ENCODE measurements around the gene PADI6.

The PADI6 gene

DNA sequence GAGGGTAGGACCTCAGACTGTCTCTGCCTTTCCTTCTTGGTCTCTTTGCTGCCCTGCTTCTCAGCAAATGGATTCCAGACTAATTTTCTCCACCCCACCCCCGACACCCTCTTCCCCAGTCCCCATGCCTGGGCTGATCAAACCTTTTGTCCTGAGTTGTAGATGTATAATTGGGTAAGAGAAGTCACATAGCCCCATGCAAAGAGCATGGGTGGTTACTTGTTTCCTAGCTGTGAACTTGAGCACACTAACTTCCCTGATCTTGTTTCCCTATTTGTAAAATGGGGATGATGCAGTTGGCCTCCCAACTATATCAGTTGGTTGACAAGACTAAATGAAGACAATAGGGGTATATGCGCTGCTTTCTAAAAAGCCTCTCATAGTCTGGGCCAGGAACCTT is 9.2 kb downstream of the PADI6 start:
- no peak overlapping the region for H3K27ac ChIP-seq (ENCODE audit: low read length)
- no peaks in the 10 kb centered on the region for H3K27me3 ChIP-seq (ENCODE audit: low read depth, low read length)
- H3K9me3 ChIP-seq (ENCODE audit: control insufficient read depth in 1 of 2, low read length in 2 of 2): no peaks in the 10 kb centered on the region
- H3K4me3 ChIP-seq (ENCODE audit: low read depth in 1 of 2, low read length in 2 of 2): no peak overlapping the region
- H3K36me3 ChIP-seq (ENCODE audit: control insufficient read depth in 1 of 2, insufficient read depth in 2 of 2, low read length in 2 of 2): no peaks in the 10 kb centered on the region
- no peaks in the 10 kb centered on the region for H3K4me1 ChIP-seq (ENCODE audit: control insufficient read depth in 1 of 2, insufficient read depth in 2 of 2, low read length in 2 of 2)

DNA sequence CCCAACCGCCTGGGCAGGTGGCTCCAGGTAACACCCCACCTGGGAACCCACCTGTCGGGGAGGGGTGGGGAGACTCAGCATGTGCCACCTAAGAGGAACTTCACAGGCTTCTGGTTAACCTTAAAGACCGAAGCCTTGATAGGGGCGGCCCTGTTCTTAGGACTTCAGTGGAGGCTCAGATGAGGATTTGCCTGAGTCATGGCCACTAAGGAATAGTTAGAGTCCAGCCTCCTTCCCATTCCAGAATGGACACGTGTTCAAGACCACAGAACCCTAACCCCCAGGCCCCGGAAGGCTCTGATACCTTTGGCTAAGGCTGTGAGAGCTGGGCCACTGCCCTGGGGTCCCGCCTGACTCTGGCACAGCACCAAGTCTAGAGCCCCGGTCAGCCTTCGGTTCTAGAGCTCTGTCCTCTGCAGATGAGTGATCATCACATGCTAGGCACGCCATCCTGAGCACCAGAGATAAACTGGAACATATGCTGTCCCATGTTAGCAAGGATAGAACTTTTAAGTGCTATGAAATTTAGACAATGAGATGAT is 20.3 kb downstream of the PADI6 start:
- no peaks in the 10 kb centered on the region for H3K9me3 ChIP-seq (ENCODE audit: control insufficient read depth in 1 of 2, low read length in 2 of 2)
- no peaks in the 10 kb centered on the region for H3K4me1 ChIP-seq (ENCODE audit: control insufficient read depth in 1 of 2, insufficient read depth in 2 of 2, low read length in 2 of 2)
- H3K36me3 ChIP-seq (ENCODE audit: control insufficient read depth in 1 of 2, insufficient read depth in 2 of 2, low read length in 2 of 2): no peaks in the 10 kb centered on the region
- no peak overlapping the region for H3K27ac ChIP-seq (ENCODE audit: low read length)
- H3K4me3 ChIP-seq (ENCODE audit: low read depth in 1 of 2, low read length in 2 of 2): no peak overlapping the region
- no peaks in the 10 kb centered on the region for H3K27me3 ChIP-seq (ENCODE audit: low read depth, low read length)

DNA sequence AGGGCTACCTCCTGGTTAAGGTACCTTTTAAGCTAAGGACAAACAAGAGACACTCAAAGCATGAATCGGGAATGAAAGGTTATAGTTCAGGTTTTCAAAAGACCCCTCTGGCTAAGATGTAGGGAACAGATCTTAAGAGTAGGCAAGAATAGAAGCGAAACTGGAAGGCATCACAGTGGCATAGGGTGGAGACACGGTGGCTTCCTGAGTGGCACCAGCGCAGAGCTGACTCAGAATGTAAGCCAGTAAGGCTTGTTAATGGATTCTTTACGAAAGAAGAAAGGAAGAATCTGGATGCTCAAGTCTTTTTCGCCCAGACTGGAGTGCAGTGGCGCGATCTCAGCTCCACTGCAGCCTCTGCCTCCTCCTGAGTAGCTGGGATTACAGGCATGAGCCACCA is 21.2 kb downstream of the PADI6 start:
- Histone ChIP-seq H3K36me3 (ENCODE audit: control insufficient read depth in 1 of 2, insufficient read depth in 2 of 2, low read length in 2 of 2) (no peaks in the 10 kb centered on the region), H3K9me3 (ENCODE audit: control insufficient read depth in 1 of 2, low read length in 2 of 2) (no peaks in the 10 kb centered on the region), H3K27me3 (ENCODE audit: low read depth, low read length) (no peaks in the 10 kb centered on the region), H3K4me3 (ENCODE audit: low read depth in 1 of 2, low read length in 2 of 2) (no peak overlapping the region), H3K4me1 (ENCODE audit: control insufficient read depth in 1 of 2, insufficient read depth in 2 of 2, low read length in 2 of 2) (no peaks in the 10 kb centered on the region), H3K27ac (ENCODE audit: low read length) (no peak overlapping the region)

DNA sequence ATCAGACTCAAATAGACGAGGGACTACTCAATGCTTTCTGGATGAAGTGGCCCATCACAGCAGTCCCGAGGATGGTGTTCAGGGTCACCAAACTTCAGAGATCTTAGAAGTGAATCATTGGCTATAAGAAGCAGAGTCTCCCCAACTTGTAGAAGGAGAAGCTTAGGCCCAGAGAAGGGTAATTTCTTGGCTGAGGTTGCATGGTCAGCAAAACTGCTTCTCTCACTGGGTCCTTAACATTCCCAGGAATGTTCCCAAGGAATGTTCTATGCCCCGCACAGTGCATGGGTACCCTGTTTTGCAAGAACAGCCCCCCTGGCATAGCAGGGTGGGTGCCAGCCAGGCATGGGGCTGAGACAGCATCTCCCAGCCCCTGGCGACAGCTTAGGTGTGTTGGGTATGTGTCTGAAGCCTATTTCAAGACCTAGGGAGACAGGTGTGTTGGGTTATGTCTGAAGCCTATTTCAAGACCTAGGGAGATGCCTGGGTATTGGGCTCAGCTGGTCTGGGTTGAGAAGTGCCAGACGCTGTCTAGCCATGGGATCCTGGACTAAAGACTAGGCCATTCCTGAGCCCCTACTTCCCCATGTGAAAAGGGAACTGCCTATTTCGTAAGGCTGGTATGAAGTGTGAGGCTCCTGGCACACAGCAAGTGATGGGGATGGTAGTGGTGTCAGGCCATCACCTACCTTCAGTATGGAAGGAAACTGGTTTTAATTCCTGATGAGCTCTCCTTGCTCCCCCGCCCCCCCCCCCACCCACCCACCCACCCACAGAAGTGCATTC is 26.1 kb downstream of the PADI6 start:
- Histone ChIP-seq H3K4me1 (ENCODE audit: control insufficient read depth in 1 of 2, insufficient read depth in 2 of 2, low read length in 2 of 2) (no peaks in the 10 kb centered on the region), H3K4me3 (ENCODE audit: low read depth in 1 of 2, low read length in 2 of 2) (no peak overlapping the region), H3K27me3 (ENCODE audit: low read depth, low read length) (no peaks in the 10 kb centered on the region), H3K27ac (ENCODE audit: low read length) (no peak overlapping the region), H3K9me3 (ENCODE audit: control insufficient read depth in 1 of 2, low read length in 2 of 2) (no peaks in the 10 kb centered on the region), H3K36me3 (ENCODE audit: control insufficient read depth in 1 of 2, insufficient read depth in 2 of 2, low read length in 2 of 2) (no peaks in the 10 kb centered on the region)

DNA sequence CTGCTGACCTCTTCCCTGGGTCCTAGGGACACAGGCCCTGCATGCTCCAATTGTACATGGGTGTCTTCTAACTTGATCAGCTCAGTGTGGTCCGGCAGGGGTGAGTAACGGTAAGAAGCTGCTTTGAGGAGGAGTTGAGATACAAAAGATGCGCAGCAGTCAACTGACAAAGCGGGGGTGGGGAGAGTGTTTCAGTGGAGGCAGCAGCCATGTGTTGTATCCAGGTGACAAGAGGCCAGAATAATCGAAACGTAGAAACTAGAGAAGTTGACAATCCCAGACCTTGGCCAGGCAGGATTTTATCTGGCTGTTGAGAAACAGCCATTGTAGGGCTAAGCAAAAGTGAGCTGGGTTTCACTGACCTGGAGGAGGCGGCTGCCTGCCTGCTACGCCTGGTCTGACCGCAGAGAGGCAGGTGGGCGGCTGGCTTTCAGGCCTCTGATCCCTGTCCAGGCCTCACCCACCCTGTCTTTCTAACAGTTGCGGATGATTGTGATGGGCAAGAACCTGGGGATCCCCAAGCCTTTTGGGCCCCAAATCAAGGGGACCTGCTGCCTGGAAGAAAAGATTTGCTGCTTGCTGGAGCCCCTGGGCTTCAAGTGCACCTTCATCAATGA is 28.8 kb downstream of the PADI6 start:
- Histone ChIP-seq H3K4me1 (ENCODE audit: control insufficient read depth in 1 of 2, insufficient read depth in 2 of 2, low read length in 2 of 2) (no peaks in the 10 kb centered on the region), H3K4me3 (ENCODE audit: low read depth in 1 of 2, low read length in 2 of 2) (no peak overlapping the region), H3K27ac (ENCODE audit: low read length) (no peak overlapping the region), H3K27me3 (ENCODE audit: low read depth, low read length) (no peaks in the 10 kb centered on the region), H3K36me3 (ENCODE audit: control insufficient read depth in 1 of 2, insufficient read depth in 2 of 2, low read length in 2 of 2) (no peaks in the 10 kb centered on the region), H3K9me3 (ENCODE audit: control insufficient read depth in 1 of 2, low read length in 2 of 2) (no peaks in the 10 kb centered on the region)

DNA sequence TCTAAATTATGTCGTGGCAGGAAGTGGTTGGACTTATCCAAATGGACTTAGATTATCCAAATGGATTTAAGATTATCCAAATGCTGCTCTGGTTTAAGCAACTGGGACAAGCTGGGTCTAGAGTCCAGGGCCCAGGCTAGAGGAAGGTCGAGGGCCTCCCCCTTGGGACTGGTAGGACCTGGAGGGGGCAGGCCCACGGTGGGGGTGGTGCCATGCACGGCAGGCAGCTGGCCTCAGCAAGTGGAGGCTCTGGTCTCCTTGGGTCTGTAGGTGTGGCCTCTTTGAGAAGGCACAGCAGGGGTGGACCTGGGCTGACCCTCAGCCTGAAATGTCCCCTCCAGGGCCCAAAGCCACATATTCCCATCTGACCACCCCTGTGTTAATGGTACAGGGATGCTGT is 29.8 kb downstream of the PADI6 start:
- no peaks in the 10 kb centered on the region for H3K27me3 ChIP-seq (ENCODE audit: low read depth, low read length)
- no peaks in the 10 kb centered on the region for H3K36me3 ChIP-seq (ENCODE audit: control insufficient read depth in 1 of 2, insufficient read depth in 2 of 2, low read length in 2 of 2)
- no peaks in the 10 kb centered on the region for H3K4me1 ChIP-seq (ENCODE audit: control insufficient read depth in 1 of 2, insufficient read depth in 2 of 2, low read length in 2 of 2)
- no peaks in the 10 kb centered on the region for H3K9me3 ChIP-seq (ENCODE audit: control insufficient read depth in 1 of 2, low read length in 2 of 2)
- no peak overlapping the region for H3K27ac ChIP-seq (ENCODE audit: low read length)
- H3K4me3 ChIP-seq (ENCODE audit: low read depth in 1 of 2, low read length in 2 of 2): no peak overlapping the region

DNA sequence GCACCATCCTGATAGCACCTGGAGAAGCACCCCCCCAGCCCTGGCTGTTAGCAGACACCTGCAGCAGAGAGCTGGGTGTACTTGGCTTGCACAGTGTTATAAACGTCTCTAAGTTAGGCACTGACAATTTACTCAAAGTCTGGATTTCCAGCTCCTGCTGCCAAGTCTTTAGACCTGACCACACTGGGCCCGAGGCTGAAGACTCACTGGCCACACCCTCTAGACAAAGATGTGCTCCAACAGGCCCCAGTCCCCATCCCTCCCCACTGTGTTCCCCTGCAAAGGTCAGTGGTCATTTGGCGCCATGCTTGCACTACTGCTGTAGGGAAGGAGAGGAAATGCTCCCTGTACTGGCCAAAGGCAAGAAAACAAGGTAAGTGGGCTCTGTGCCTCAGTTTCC is 31.1 kb downstream of the PADI6 start:
- H3K36me3 ChIP-seq (ENCODE audit: control insufficient read depth in 1 of 2, insufficient read depth in 2 of 2, low read length in 2 of 2): peaks cover 0 to 3% of the 10 kb centered on the region in 2 donors
- H3K27me3 ChIP-seq (ENCODE audit: low read depth, low read length): no peaks in the 10 kb centered on the region
- H3K27ac ChIP-seq (ENCODE audit: low read length): no peak overlapping the region

DNA sequence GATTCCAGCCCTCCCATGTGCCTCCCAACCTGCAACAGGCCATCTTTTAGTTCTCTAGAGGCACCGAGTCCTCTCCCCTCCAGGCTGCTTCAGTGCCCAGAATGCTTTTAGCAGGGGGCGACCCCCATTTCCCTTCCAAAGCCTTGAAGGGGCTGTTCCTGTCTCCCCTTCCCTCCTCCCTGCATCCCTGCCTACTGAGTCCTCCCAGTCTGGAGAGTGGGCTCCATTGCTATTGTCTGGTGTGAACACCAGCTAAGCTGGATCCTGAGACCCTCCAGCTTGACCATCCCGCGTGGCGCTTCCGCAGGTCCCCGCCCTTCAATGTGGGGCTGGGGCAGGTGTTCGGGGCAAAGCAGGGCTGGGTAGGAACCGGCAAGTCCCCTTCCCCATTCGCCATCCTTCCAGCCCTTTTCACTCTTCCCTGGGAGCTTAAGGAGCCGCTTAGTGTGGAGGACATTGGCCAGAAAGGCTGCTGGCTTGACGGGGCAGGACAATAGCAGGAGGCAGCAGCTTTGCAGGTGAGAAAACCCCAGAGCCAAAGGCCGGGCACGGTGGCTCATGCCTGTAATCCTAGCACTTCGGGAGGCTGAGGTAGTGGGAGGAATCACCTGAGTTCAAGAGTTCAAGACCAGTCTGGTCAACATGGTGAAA is 32.2 kb downstream of the PADI6 start:
- no peak overlapping the region for H3K27ac ChIP-seq (ENCODE audit: low read length)
- H3K9me3 ChIP-seq (ENCODE audit: control insufficient read depth in 1 of 2, low read length in 2 of 2): no peaks in the 10 kb centered on the region
- H3K27me3 ChIP-seq (ENCODE audit: low read depth, low read length): no peaks in the 10 kb centered on the region
- no peak overlapping the region for H3K4me3 ChIP-seq (ENCODE audit: low read depth in 1 of 2, low read length in 2 of 2)
- H3K4me1 ChIP-seq (ENCODE audit: control insufficient read depth in 1 of 2, insufficient read depth in 2 of 2, low read length in 2 of 2): no peaks in the 10 kb centered on the region
- peaks cover 5 to 14% of the 10 kb centered on the region in 2 donors for H3K36me3 ChIP-seq (ENCODE audit: control insufficient read depth in 1 of 2, insufficient read depth in 2 of 2, low read length in 2 of 2)

More for the DNA sequence above, 31.1 kb downstream of the PADI6 start:
- Histone ChIP-seq H3K4me3 (ENCODE audit: low read depth in 1 of 2, low read length in 2 of 2) (no peak overlapping the region), H3K9me3 (ENCODE audit: control insufficient read depth in 1 of 2, low read length in 2 of 2) (no peaks in the 10 kb centered on the region), H3K4me1 (ENCODE audit: control insufficient read depth in 1 of 2, insufficient read depth in 2 of 2, low read length in 2 of 2) (no peaks in the 10 kb centered on the region)

DNA sequence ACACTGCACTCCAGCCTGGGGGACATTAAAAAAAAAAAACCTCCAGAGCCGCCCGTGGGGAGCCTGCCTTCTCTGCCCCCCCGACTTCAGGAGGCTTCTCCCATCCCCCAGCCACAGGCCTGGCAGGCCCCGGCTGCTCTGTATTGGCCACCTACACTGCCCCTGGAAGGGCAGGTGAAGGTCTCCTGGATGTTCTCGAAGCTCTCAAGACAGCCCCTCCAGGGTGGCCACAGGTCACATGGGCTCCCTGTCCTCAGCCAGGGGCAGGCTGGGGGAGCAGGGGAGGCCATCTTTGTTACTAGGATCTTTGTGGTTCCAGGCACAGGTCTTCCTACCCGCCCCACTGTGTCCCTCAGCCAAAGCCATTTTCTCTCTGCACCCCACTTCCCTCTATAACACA is 32.8 kb downstream of the PADI6 start:
- no peak overlapping the region for H3K4me3 ChIP-seq (ENCODE audit: low read depth in 1 of 2, low read length in 2 of 2)
- H3K9me3 ChIP-seq (ENCODE audit: control insufficient read depth in 1 of 2, low read length in 2 of 2): no peaks in the 10 kb centered on the region
- H3K27ac ChIP-seq (ENCODE audit: low read length): no peak overlapping the region
- no peaks in the 10 kb centered on the region for H3K4me1 ChIP-seq (ENCODE audit: control insufficient read depth in 1 of 2, insufficient read depth in 2 of 2, low read length in 2 of 2)
- peaks cover 9 to 21% of the 10 kb centered on the region in 2 donors for H3K36me3 ChIP-seq (ENCODE audit: control insufficient read depth in 1 of 2, insufficient read depth in 2 of 2, low read length in 2 of 2)
- H3K27me3 ChIP-seq (ENCODE audit: low read depth, low read length): no peaks in the 10 kb centered on the region

DNA sequence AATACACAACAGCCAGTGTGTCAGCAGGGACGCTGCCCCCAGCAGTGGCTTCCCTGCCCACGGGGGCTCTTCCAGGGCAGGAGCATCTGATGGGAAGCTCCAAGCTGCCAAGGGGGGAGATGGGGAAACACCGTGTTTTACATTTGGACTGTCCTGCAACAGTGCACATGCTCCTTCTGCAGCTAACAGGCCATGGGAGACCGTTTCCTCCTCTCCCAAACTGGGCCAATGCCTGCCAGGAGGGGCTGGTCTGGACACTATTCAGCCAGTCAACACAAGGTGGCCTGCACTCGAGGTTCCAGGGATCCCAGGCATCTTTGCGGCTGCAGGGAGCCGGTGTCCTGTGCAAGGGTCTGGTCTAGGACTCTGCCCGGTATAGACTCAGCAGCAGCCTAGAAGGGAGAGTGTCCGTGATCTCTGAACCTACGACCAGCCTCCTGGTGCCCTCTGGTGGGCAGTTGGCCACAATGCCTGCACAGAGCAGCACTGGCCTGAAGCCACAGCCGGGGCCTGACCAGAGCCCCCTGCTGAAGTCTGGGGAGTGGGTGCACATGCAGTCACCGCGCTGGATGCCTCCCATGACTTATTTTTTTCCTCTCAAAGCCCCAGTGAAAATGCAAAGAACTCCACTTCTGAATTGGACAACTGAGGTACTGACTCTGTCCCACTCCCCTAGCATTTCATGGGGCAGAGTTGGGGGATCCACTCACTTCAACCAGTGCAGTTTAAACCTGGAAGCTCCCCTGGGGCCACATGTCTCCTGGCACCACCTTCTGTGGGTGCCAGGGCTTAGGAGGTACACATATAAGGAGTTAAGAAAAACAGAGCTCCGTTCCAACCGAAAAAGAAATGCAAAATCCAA is 34.1 kb downstream of the PADI6 start:
- Histone ChIP-seq H3K9me3 (ENCODE audit: control insufficient read depth in 1 of 2, low read length in 2 of 2) (no peaks in the 10 kb centered on the region), H3K27me3 (ENCODE audit: low read depth, low read length) (no peaks in the 10 kb centered on the region), H3K36me3 (ENCODE audit: control insufficient read depth in 1 of 2, insufficient read depth in 2 of 2, low read length in 2 of 2) (peaks cover 12 to 34% of the 10 kb centered on the region in 2 donors), H3K4me1 (ENCODE audit: control insufficient read depth in 1 of 2, insufficient read depth in 2 of 2, low read length in 2 of 2) (no peaks in the 10 kb centered on the region), H3K4me3 (ENCODE audit: low read depth in 1 of 2, low read length in 2 of 2) (no peak overlapping the region), H3K27ac (ENCODE audit: low read length) (no peak overlapping the region)
